Common myeloid progenitor, CD34-positive (primary cell): Measurements from ENCODE around the gene CORT.
"Not testable (repeated sequence)": the region's sequence is repeated elsewhere in the genome, so short reads cannot be mapped to it uniquely, and the experiment has no call there.

Experiments used
- CTCF ChIA-PET: fragments of 350-600 bp; sonication (Branson Sonifier 250); formaldehyde crosslinking; loops from one replicate; lab custom pipeline; 2021; ENCODE audit warnings: antibody characterized with exemption; lab: Charles Lee
- POLR2A ChIA-PET: fragments of 350-600 bp; sonication (Branson Sonifier 250); formaldehyde crosslinking; loops from one replicate; lab custom pipeline; 2021; ENCODE audit warnings: antibody characterized with exemption; lab: Charles Lee
- DNase-seq, 3 donors: peaks; one replicate each; pipeline versions ENCODE4 v3.0.0 to v3.0.0-alpha.2; 2013
- H3K27ac ChIP-seq, 2 experiments: 1 replicate in 1 of 2; 2 replicates in 1 of 2; pipeline ENCODE4 v1.7.0; 2013; ENCODE audit warnings: inconsistent platforms in 2 of 2, low read length in 2 of 2, mild to moderate bottlenecking in 2 of 2, low read depth in 1 of 2, moderate library complexity in 1 of 2; ENCODE audit not compliant: severe bottlenecking in 2 of 2, insufficient read depth in 1 of 2, poor library complexity in 1 of 2
- H3K27me3 ChIP-seq, 5 experiments: replicated peaks in 2 of 5; 1 replicate in 3 of 5; 2 replicates in 2 of 5; pipeline versions ENCODE4 v1.6.1 to v1.7.0; 2013; ENCODE audit warnings: low read length in 4 of 5, mild to moderate bottlenecking in 2 of 5, moderate library complexity in 2 of 5, inconsistent platforms in 1 of 5; ENCODE audit not compliant: insufficient read depth in 5 of 5, control insufficient read depth in 4 of 5
- H3K36me3 ChIP-seq, 4 experiments: 1 replicate in 2 of 4; 2 replicates in 2 of 4; pipeline versions ENCODE4 v1.6.1 to v1.7.0; 2013; ENCODE audit warnings: low read length in 3 of 4, control low read depth in 1 of 4, mild to moderate bottlenecking in 1 of 4; ENCODE audit not compliant: control insufficient read depth in 4 of 4, insufficient read depth in 4 of 4
- H3K4me1 ChIP-seq, 4 experiments: 1 replicate in 3 of 4; 2 replicates in 1 of 4; pipeline versions ENCODE4 v1.6.1 to v1.7.1; 2013; ENCODE audit warnings: low read length in 3 of 4, mild to moderate bottlenecking in 3 of 4, control low read depth in 1 of 4, inconsistent platforms in 1 of 4, moderate library complexity in 1 of 4; ENCODE audit not compliant: control insufficient read depth in 4 of 4, insufficient read depth in 4 of 4; ENCODE audit errors: control extremely low read depth in 1 of 4
- H3K4me3 ChIP-seq, 7 experiments: 1 replicate in 4 of 7; 2 replicates in 3 of 7; pipeline versions ENCODE4 v1.5.1 to v1.7.0; 2013; ENCODE audit warnings: mild to moderate bottlenecking in 7 of 7, low read length in 6 of 7, moderate library complexity in 6 of 7, inconsistent platforms in 2 of 7, low read depth in 2 of 7, control low read depth in 1 of 7; ENCODE audit not compliant: insufficient read depth in 4 of 7, control insufficient read depth in 1 of 7; ENCODE audit errors: extremely low read depth in 1 of 7
- H3K9me3 ChIP-seq, 5 experiments: 1 replicate in 4 of 5; 2 replicates in 1 of 5; pipeline versions ENCODE4 v1.6.1 to v1.7.1; 2013; ENCODE audit warnings: low read length in 4 of 5, mild to moderate bottlenecking in 2 of 5, inconsistent platforms in 1 of 5, low read depth in 1 of 5, moderate library complexity in 1 of 5; ENCODE audit not compliant: control insufficient read depth in 4 of 5, insufficient read depth in 2 of 5; ENCODE audit errors: control extremely low read depth in 1 of 5
- WGBS: methylation state at CpG from one replicate; pipeline ENCODE4 v1.1.5; 2013; ENCODE audit not compliant: insufficient coverage; 5-methylcytosine and 5-hydroxymethylcytosine counted together

CORT gene

DNA sequence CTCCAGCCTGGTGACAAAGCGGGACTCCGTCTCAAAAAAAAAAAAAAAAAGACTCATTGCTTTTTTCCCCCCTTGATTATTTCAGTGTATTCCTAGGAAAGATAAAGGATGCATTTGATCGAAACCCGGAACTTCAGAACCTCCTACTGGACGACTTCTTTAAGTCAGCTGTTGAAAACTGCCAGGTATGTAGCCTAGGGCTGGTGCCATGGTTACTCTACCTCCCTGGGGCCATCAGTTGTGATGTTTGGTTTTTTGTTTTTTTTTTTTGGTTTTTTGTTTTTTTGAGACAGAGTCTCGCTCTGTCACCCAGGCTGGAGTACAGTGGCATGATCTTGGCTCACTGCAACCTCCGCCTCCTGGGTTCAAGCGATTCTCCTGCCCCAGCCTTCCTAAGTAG lies 31.1 kb upstream of the CORT start:
- 80% methylated on average over 1 of the region's 8 CpGs for WGBS
- H3K27ac ChIP-seq, H3K9me3 ChIP-seq, H3K4me3 ChIP-seq, DNase-seq, H3K27me3 ChIP-seq, POLR2A ChIA-PET: not testable (repeated sequence)
- CTCF ChIA-PET = interaction anchor here (1.2 to 1.3 kb wide), 2 partner anchors 40 to 77 kb away, joined by 3 read pairs; no protein-coding TSS in a partner anchor
- H3K4me1 ChIP-seq = peaks cover 8 to 28% (median 25%) of the 10 kb centered on the region in 4 experiments
- peaks cover 9 to 64% (median 38%) of the 10 kb centered on the region in 4 experiments for H3K36me3 ChIP-seq

DNA sequence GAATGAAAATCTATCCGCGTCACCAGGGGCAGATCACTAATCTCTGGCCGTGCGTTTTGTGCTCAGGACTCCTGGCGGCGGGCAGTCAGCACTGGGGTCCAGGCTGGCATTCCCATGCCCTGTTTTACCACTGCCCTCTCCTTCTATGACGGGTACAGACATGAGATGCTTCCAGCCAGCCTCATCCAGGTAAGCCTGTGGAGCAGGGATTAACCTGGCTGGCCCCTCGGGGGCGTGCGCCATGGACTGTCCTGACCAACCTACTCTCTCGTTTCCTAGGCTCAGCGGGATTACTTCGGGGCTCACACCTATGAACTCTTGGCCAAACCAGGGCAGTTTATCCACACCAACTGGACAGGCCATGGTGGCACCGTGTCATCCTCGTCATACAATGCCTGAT lies 30.5 kb upstream of the CORT start:
- CTCF ChIA-PET = interaction anchor here (1.0 to 1.7 kb wide), 3 partner anchors 20 to 42 kb away, joined by 3 to 8 read pairs (median 5); partner anchors contain the start of gene PGD
- Histone ChIP-seq H3K27ac (no peak overlapping the region), H3K4me3 (no peak overlapping the region), H3K4me1 (peaks cover 8 to 22% (median 19%) of the 10 kb centered on the region in 4 experiments), H3K36me3 (peaks cover 7 to 60% (median 38%) of the 10 kb centered on the region in 4 experiments), H3K27me3 (no peaks in the 10 kb centered on the region), H3K9me3 (no peaks in the 10 kb centered on the region)
- 100% methylated on average over 13 of the region's 15 CpGs for WGBS
- POLR2A ChIA-PET = no interaction called here
- no peak for DNase-seq

DNA sequence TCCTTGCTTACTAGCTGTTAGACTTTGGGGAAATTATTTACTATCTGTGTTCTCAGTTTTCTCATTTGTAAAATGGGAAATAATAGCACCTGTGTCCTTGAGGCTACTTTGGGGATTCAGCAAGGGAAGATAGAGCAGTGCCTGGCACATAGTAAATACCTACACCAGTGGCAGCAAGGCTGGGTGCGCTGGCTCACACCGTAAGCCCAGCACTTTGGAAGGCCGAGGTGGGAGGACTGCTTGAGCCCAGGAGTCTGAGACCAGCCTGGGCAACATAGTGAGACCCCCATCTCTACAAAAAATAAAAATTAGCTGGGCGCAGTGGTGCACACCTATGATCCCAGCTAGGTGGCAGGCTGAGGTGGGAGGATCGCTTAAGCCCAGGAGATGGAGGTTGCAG lies 28.2 kb upstream of the CORT start:
- Histone ChIP-seq H3K4me1 (no peaks in the 10 kb centered on the region), H3K9me3 (no peaks in the 10 kb centered on the region), H3K27me3 (no peaks in the 10 kb centered on the region), H3K36me3 (peaks cover 7 to 51% (median 38%) of the 10 kb centered on the region in 4 experiments), H3K27ac (no peak overlapping the region), H3K4me3 (no peak overlapping the region)
- POLR2A ChIA-PET = interaction anchor here (0.7 kb wide), 1 partner anchor 137 kb away, joined by 6 read pairs; no protein-coding TSS in a partner anchor
- WGBS = 100% methylated on average over 3 of the region's 5 CpGs
- no peak for DNase-seq
- CTCF ChIA-PET = interaction anchor here (0.9 to 1.6 kb wide), 2 partner anchors 17 to 74 kb away, joined by 3 read pairs; no protein-coding TSS in a partner anchor

DNA sequence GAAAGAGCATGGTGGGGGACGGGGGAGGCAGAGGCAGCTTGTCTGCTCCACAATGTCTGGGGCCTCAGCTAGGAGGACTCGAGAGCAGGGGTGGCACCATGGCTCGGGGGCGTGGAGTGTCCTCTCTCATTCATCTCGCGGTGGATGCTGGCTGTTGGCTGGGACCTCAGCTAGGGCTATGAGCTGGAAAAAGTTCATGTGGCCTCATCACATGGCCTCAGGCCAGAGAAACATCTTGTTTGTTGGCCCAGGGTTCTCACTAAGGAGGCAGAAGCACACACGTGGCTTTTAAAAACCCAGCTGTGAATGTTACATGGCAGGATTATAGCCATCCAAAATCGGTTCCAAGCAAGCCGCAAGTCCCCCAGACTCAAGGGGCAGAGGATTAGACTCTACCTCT lies 25.8 kb upstream of the CORT start:
- no peaks in the 10 kb centered on the region for H3K9me3 ChIP-seq
- H3K4me1 ChIP-seq = peaks cover 0 to 6% (median 2%) of the 10 kb centered on the region in 4 experiments
- POLR2A ChIA-PET = no interaction called here
- H3K36me3 ChIP-seq = peaks cover 4 to 27% (median 22%) of the 10 kb centered on the region in 4 experiments
- no peak for DNase-seq
- CTCF ChIA-PET = interaction anchor here (0.8 to 1.8 kb wide), 4 partner anchors 8 to 46 kb away, joined by 5 to 9 read pairs (median 6); no protein-coding TSS in a partner anchor
- no peak overlapping the region for H3K4me3 ChIP-seq
- no peak overlapping the region for H3K27ac ChIP-seq
- H3K27me3 ChIP-seq = no peaks in the 10 kb centered on the region
- WGBS = 80% methylated on average over 5 of the region's 9 CpGs

DNA sequence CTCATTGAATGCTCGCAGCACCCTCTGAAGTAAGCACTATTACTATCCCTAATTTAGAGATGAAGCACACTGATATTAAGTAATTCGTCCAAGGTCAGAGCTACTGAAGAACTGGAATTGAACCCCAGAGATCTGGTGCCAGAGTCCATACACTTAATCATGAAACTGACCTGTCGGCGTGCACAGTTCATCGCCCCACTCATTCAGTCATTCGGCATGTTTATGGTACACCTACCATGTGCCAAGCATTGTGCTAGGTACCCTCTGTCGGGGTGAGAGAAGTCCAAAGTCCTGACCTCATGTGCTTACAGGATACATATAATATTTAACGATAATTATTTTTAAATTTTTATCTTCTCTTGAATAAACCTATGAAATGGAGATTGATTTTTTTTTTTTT lies 25.2 kb upstream of the CORT start:
- no peak overlapping the region for H3K27ac ChIP-seq
- no peak overlapping the region for H3K4me3 ChIP-seq
- no peaks in the 10 kb centered on the region for H3K27me3 ChIP-seq
- ChIA-PET CTCF (interaction anchor here (0.8 to 1.8 kb wide), 4 partner anchors 9 to 47 kb away, joined by 5 to 9 read pairs (median 6); no protein-coding TSS in a partner anchor), POLR2A (no interaction called here)
- H3K9me3 ChIP-seq = no peaks in the 10 kb centered on the region
- H3K4me1 ChIP-seq = peaks cover 0 to 7% (median 3%) of the 10 kb centered on the region in 4 experiments
- no peak for DNase-seq
- 97% methylated on average over 5 of the region's 8 CpGs for WGBS
- H3K36me3 ChIP-seq = peaks cover 4 to 21% (median 17%) of the 10 kb centered on the region in 4 experiments

DNA sequence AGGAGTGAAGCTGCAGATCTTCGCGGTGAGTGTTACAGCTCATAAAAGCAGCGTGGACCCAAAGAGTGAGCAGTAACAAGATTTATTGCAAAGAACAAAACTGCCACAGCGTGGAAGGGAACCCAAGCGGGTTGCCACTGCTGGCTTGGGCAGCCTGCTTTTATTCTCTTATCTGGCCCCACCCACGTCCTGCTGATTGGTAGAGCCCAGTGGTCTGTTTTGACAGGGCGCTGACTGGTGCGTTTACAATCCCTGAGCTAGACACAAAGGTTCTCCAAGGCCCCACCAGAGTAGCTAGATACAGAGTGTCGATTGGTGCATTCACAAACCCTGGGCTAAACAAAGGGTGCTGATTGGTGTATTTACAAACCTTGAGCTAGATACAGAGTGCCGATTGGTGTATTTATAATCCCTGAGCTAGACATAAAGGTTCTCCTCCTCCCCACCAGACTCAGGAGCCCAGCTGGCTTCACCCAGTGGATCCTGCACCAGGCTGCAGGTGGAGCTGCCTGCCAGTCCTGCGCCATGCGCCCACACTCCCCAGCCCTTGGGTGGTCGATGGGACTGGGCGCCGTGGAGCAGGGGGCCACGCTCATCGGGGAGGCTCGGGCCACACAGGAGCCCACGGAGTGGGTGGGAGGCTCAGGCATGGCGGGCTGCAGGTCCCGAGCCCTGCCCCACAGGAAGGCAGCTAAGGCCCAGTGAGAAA lies 23.9 kb upstream of the CORT start:
- peaks cover 4 to 12% (median 7%) of the 10 kb centered on the region in 4 experiments for H3K36me3 ChIP-seq
- not testable (repeated sequence) for H3K27ac ChIP-seq, H3K27me3 ChIP-seq, H3K9me3 ChIP-seq, H3K4me3 ChIP-seq
- H3K4me1 ChIP-seq = peaks cover 3 to 18% (median 10%) of the 10 kb centered on the region in 4 experiments
- POLR2A ChIA-PET = interaction anchor here (1.0 kb wide), 1 partner anchor 10 kb away, joined by 3 read pairs; no protein-coding TSS in a partner anchor
- CTCF ChIA-PET = interaction anchor here (0.9 to 2.5 kb wide), 5 partner anchors 10 to 68 kb away, joined by 3 to 9 read pairs (median 3); no protein-coding TSS in a partner anchor
- 81% methylated on average over 17 of the region's 21 CpGs for WGBS
- peak in 2 of 3 donors; percentile 23 to 50 for DNase-seq

DNA sequence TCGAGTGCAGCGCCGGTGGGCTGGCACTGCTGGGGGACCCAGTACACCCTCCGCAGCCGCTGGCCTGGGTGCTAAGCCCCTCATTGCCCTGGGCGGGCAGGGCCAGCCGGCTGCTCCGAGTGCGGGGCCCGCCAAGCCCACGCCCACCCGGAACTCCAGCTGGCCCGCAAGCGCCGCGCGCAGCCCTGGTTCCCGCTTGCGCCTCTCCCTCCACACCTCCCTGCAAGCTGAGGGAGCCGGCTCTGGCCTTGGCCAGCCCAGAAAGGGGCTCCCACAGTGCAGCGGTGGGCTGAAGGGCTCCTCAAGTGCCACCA lies 23.3 kb upstream of the CORT start:
- not testable (repeated sequence) for DNase-seq, H3K27me3 ChIP-seq, H3K9me3 ChIP-seq, H3K4me3 ChIP-seq, H3K27ac ChIP-seq, H3K36me3 ChIP-seq
- CTCF ChIA-PET = interaction anchor here (0.9 to 2.5 kb wide), 4 partner anchors 11 to 67 kb away, joined by 3 to 9 read pairs (median 4); no protein-coding TSS in a partner anchor
- peaks cover 3 to 23% (median 15%) of the 10 kb centered on the region in 4 experiments for H3K4me1 ChIP-seq
- POLR2A ChIA-PET = interaction anchor here (1.0 kb wide), 1 partner anchor 11 kb away, joined by 3 read pairs; no protein-coding TSS in a partner anchor
- WGBS = 91% methylated on average over 8 of the region's 21 CpGs
